ENCODE results near the gene CISH. TPM values are rescaled to one million over a fixed set of nuclear protein-coding genes. Genes with fewer than 3 reads are reported as not detected.

The CISH gene
- total RNA-seq, 1 experiment from 2014 or later: 0.57 TPM

DNA sequence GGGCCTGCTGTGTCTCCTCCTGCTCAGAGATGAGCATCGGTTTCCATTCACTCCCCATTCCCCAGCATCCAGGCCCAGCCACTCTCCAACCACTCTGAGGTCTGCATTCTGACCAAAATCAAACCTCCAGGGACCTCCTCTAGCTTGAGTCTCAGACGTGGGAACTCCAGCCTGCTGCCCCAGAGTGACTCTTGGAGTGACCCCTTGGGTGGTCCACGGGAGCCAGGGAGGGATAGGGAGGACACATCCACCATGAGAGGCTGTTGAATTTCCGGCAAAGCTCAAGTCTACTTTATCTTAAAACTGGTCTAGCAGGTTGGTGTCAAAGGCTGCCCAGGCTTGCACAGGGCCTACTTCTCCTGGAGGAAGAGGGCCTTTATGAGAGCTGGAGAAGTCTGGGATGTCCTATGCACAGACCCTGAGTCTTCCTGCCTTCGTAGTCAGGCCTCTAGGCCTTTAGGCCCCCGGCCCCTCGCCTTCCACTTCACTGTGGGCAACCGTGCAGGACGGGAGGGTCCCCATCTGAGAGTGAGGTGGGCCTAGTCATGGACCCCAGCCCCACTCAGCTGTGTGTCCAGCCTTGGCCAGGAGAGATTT, 8.9 kb downstream of the CISH start:
- no TSS peak for BruUV-seq (replicated peaks)
- Histone ChIP-seq H3K27ac (ENCODE audit: low read length) (no peak overlapping the region), H3K27me3 (ENCODE audit: control insufficient read depth, insufficient read depth, low read length) (no peaks in the 10 kb centered on the region), H3K4me1 (ENCODE audit: control insufficient read depth, insufficient read depth, low read length) (peaks cover 11% of the 10 kb centered on the region), H3K36me3 (ENCODE audit: control insufficient read depth, insufficient read depth, low read length) (no peaks in the 10 kb centered on the region), H3K4me3 (ENCODE audit: low read depth in 2 of 2, low read length in 2 of 2) (no peak overlapping the region), H3K9me3 (ENCODE audit: control insufficient read depth, insufficient read depth, low read depth, low read length) (no peaks in the 10 kb centered on the region)
- DNase-seq (ENCODE audit: low read depth, low spot score) (no peak), ATAC-seq (no peak)
- TF ChIP-seq SIN3A (IDR thresholded peaks at IDR 0.05; ENCODE audit: borderline replicate concordance, insufficient read depth, low read depth, low read length) (no peak), CTCF (IDR thresholded peaks at IDR 0.05) (no peak), REST (IDR thresholded peaks at IDR 0.05; ENCODE audit: insufficient read depth in 1 of 2, low read depth in 2 of 2, low read length in 1 of 2) (no peak), TCF7L2 (IDR thresholded peaks at IDR 0.05; ENCODE audit: low read depth, low read length) (no peak), POLR2AphosphoS5 (IDR thresholded peaks at IDR 0.05; ENCODE audit: low read depth, low read length) (no peak)
- POLR2A ChIA-PET: no interaction called here
- intact Hi-C loops (cut with micrococcal nuclease; ENCODE audit: unreplicated experiment): no loop called here
- in situ Hi-C loops (cut with HindIII; ENCODE audit: low pct_unique_long_range_greater_than_20kb, low sequenced_read_pairs): no loop called here
- CTCF ChIA-PET: no interaction called here

DNA sequence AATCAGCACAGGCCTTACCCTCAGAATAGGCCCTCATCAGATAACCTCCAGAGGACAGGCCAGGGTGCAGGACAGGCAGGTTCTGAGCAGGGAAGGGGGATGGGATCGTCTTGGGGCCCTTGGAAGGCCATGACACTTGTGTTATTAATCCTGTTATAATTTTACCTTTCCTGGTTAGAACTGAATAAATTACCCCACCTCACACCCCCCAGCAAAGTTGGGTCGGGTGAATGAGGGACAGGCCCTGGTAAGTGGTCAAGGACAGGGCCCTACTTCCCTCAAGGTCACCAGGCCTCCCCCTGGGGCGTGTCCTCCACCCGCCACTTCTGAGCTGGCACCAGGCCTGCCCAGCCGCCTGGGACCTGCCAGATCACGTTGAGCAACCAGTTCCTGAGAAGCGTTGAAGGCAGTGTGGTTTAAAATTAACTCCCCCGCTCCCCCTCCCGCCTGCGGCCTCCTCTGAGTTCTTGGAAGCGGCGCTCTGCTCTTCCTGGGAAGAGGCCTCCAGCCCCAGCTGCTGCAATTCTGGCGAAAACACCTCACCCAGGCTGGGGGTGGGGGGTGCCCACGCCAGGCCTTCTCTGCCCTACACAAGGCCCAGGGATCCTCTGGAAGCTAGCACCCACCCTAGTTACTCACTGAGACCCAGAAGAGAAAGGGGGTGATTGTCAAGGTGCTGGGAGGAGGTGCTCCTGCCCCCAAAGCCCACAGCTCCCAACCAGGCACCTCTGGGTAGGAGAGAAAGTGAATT, 10.6 kb downstream of the CISH start:
- TF ChIP-seq POLR2AphosphoS5 (IDR thresholded peaks at IDR 0.05; ENCODE audit: low read depth, low read length) (no peak), SIN3A (IDR thresholded peaks at IDR 0.05; ENCODE audit: borderline replicate concordance, insufficient read depth, low read depth, low read length) (no peak), TCF7L2 (IDR thresholded peaks at IDR 0.05; ENCODE audit: low read depth, low read length) (no peak), REST (IDR thresholded peaks at IDR 0.05; ENCODE audit: insufficient read depth in 1 of 2, low read depth in 2 of 2, low read length in 1 of 2) (no peak), CTCF (IDR thresholded peaks at IDR 0.05) (no peak)
- intact Hi-C loops (cut with micrococcal nuclease; ENCODE audit: unreplicated experiment) (no loop called here), in situ Hi-C loops (cut with HindIII; ENCODE audit: low pct_unique_long_range_greater_than_20kb, low sequenced_read_pairs) (no loop called here)
- 0 out of 2 replicates have a peak, but pooled peaks have one; percentile 29 for ATAC-seq
- Histone ChIP-seq H3K4me3 (ENCODE audit: low read depth in 2 of 2, low read length in 2 of 2) (no peak overlapping the region), H3K9me3 (ENCODE audit: control insufficient read depth, insufficient read depth, low read depth, low read length) (no peaks in the 10 kb centered on the region), H3K4me1 (ENCODE audit: control insufficient read depth, insufficient read depth, low read length) (peaks cover 11% of the 10 kb centered on the region), H3K36me3 (ENCODE audit: control insufficient read depth, insufficient read depth, low read length) (no peaks in the 10 kb centered on the region), H3K27me3 (ENCODE audit: control insufficient read depth, insufficient read depth, low read length) (no peaks in the 10 kb centered on the region), H3K27ac (ENCODE audit: low read length) (no peak overlapping the region)
- no TSS peak for BruUV-seq (replicated peaks)
- ChIA-PET POLR2A (no interaction called here), CTCF (no interaction called here)
- DNase-seq (ENCODE audit: low read depth, low spot score): no peak
